Frontal cortex (tissue), 4 donors: ENCODE data around the gene TMED7. TPM values are rescaled to one million over a fixed set of nuclear protein-coding genes. Genes with fewer than 3 reads are reported as not detected.
"Not testable (repeated sequence)": the region's sequence is repeated elsewhere in the genome, so short reads cannot be mapped to it uniquely, and the experiment has no call there.

ENCODE experiments used
- DNase-seq, 2 donors: peaks; one replicate each; pipeline ENCODE4 v3.0.0; 2012; ENCODE audit warnings: low spot score in 2 of 2
- FAIRE-seq: peaks from 2 replicates; lab custom pipeline; 2012; peaks lifted over from hg19 to GRCh38; lab: Jason Lieb, UNC
- total RNA-seq: library from RNA; depleted of rRNA; stranded (reverse); fragments of >200 nt; gene quantifications from one replicate; pipeline ENCODE4 v1.2.3, GENCODE V29; 2014
- donor health status: control.
- donor health status: control.
- donor health status: control.

The TMED7 gene
- 109 TPM for total RNA-seq

DNA sequence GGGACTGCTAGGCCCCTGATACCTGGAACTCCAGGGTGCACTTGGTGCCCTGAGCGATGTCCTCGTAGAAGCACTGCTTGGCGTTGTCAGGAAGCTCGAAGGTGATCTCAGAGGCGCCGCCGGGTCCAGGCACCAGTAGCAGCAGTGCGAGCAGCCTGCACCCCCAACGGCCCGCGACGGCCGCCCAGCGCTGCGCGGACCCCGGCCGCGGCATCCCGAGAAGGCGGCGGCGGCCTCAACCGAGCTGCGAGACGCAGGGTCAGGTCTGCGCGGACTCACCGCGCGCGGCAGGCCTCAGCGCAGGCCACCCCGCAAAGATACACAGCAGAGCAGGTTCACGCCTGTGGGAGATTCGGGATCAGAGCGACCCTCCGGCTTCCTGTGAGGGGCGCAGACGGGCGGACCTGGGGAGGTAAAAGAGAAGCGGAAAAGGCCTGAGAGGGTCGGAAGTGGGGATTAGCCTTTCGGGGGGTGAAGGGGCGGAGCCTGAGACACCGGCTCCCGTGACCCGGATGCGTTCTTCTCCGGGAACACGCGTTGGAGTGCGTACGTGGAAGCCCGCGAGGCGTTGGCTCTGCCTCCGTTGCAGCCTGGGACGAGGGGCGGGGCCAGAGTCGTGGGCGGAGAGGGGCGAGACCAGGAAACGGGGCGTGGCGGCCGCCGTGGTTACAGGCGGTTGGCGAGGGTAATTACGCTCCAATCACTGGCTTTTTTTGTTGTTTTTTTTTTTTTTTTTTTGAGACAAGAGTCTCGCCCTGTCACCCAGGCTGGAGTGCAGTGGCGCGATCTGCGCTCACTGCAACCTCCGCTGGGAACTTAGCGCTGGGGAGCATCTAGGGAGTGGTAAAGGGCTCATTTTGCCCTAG is at the start of gene TMED7:
Gene TMED7 (minus strand): TSS at position 458 of the 866 bp plus-strand sequence. CDS start 244 bp downstream, at position 214.
- peak; percentile 39 for FAIRE-seq

DNA sequence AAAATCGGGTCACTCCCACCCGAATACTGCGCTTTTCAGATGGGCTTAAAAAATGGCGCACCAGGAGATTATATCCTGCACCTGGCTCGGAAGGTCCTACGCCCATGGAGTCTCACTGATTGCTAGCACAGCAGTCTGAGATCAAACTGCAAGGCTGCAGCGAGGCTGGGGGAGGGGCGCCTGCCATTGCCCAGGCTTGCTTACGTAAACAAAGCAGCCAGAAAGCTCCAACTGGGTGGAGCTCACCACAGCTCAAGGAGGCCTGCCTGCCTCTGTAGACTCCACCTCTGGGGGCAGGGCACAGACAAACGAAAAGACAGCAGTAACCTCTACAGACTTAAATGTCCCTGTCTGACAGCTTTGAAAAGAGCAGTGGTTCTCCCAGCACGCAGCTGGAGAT is 48.9 kb upstream of the TMED7 start:
- DNase-seq, FAIRE-seq: not testable (repeated sequence)

More for the DNA sequence above, at the start of gene TMED7:
- peak; percentile 94 for DNase-seq

DNA sequence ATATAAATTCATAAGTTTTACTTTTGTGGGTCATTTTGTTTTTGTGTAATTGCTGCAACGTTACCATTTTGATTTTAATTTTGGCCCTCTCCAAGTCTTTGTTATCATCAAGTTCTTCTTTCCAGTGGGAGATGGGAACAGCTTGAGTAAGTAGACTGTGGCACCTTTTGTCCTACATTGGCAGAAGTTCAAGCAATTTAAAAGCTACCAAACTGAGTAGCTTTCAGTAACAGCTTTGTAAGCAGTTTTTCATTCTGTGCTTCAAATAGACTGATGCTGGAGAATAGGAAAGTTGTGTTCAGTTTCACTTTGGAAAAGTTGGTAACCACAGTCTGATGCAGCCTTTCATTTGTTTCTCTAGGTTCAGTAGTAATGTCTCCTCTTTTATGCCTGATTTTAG is 47.8 kb upstream of the TMED7 start:
- no peak for FAIRE-seq
- DNase-seq = no peak

DNA sequence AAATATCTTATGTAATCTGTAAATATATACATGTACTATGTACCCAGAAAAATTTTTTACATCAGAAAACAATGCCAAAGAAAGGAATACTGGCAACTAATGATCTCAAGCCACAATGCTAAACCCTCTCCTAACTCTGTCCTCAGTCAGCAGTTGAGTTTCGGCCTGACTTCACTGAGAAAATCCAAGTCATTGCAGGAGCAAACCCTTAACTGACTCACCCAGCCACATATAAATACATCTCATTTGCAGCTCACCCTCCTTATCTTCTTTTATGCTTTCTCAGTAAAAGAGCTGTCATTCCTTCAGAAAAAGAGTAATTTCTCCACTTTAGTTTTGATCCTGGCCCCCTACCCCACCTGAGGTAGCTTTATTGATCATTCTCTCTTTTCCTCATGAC is 46.1 kb upstream of the TMED7 start:
- FAIRE-seq (no peak), DNase-seq (no peak)

DNA sequence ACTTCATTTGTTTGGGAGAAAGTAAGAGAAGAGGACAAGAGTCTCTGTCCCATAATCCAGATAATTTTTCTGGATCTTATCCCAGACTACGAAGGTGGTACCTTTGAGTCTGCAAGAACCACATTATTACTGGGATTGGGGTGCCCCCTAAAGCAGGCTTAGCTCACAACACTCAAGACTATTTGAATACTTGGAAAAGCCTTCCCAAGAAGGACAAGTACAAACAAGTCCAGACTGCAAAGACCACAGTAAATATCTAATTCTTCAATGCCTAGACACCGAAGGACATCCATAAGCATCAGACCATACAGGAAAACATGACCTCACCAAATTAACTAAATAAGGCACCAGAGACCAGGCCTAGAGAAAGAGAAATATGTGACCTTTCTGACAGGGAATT is 40.2 kb upstream of the TMED7 start:
- DNase-seq (no peak), FAIRE-seq (no peak)

DNA sequence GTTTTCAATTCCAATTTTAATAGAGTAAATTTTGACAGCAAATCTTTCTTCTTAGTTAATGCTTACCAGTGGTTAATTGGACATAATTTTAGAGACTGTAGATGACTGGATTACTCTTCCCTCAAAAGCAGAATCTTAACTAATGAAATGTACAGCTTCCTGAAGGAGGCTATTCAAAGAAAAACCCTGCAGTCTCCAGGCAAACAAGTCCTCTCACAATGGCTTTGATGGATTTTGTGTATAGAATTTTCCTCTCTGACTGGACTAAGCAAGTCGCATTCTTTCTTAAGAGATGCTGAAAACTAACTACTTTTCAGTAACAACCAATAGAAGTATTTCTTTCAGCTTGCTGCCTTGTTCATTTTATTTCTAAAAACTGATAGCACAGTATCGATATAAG is 35.7 kb upstream of the TMED7 start:
- FAIRE-seq = no peak
- no peak for DNase-seq

DNA sequence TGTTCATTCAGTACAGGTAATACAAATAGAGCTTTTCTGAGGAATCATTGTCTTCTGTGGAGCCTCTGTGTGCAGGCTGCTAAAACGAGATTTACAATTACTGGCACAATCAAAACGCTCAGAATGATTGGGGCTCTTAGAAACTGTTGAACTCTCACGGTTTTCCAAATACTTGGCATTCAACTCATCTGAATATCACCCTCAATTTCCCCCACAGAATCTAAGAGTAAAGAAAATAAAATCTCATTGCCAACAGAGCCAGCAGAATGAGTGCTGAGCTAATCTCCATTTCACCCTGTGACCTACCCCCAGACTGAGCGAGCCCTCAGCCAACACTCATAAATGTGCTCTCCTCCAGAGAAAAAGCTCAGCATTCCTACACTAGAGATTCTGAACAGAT is 35.3 kb upstream of the TMED7 start:
- DNase-seq (no peak), FAIRE-seq (no peak)

DNA sequence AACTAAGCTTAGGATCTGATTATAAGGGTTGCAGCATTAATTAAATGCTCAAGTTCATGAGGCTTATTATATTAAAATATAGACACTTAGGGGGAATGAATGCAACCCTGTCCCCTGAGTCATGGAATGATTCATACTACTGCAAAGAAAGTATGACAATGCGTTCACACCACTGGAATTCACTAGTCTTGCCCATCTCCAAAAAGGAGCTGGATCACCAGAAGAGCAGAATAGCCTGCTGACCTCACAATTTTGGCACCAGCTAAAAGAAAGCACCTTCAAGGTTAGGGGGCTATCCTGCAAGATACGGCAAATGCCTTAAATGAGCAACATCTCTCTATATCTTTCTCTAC is 32.0 kb upstream of the TMED7 start:
- DNase-seq (no peak), FAIRE-seq (no peak)

DNA sequence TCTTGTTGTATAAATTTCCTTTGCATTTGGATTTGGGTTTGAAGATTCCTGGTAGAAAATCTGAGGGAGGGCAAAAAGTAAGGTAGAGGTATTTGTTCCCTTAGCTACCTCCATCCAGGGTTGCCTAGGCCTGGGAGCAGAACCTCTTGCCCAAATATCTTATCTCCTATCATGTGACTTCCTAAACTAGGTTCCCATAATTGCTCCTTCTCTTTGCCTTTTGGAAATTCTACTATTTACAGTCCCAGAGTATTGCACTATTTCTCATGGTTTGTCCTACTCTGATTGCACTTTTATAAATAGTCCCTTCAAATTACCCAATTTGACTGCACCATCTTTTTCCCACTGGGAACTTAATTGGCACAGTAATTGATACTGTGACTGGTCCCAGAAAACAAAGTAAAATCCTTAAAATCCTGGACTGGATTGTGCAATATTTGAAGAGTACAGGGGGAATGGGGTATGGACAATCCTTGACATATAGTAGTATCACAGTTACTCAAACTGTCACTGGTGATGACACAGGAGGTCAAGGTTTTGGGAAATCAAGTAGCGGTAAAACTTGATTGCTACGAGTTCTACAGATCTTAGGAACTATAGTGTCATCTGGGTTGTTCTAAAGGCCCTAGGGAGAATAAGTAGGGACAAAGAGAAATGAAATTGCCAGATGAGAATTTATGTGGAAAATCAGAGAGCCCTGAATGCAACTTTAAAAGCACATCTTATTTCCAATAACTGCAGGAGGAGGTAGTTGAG is 31.5 kb upstream of the TMED7 start:
- DNase-seq = no peak
- no peak for FAIRE-seq

DNA sequence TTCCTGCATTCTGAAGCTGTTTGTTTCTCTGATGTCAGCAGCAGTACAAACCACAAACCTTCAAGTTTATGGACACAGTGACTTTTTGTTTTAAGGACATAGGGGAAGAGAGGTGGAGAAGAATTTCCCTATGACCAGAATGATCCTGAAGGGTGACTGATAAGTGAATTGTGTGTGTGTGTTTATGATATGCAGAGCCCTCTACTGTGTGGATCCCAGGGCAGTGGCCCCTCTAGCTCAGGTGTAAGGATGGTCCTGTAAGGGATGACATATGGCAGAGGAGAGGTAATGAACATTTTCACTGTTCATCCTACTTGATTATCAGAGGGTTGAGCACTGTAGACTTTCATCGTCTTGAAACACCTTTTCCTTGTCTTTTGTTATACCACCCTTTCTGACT is 30.6 kb upstream of the TMED7 start:
- DNase-seq (no peak), FAIRE-seq (no peak)

DNA sequence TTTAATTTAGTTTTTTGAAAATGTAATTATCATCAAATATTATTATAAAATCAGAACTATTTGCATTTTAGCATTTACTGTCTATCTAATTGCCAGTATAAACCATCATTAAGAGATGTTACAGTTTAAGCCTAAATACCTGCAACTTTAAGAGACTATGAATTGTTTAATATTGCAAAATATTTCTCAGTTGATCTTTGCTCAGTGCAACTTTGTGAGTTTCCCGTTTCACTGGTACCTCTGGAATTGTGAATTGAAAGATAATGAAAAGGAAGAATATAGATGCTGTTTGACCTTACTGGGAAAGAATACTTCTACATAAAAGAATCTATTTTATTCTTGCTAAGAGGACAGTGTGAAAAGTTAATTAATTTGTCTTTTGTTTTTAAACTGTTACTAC is 30.2 kb upstream of the TMED7 start:
- FAIRE-seq (no peak), DNase-seq (no peak)

DNA sequence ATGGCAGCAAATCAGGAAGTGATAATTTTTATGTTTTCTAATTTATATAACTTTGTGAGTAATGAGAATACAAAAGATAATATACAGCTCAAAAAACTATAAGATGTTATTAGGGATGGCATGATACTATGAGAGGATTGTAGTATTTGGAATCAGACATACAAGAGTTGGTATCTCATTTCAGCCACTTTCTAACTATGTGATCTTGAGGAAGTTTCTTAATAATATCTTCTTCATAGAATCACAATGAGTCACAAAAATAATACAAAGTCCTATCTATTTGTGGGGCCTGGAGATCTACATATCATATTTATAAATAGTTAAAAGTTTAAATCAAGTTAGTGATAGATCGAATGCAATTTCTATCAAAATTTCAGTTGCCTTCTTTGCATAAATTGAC is 23.7 kb upstream of the TMED7 start:
- FAIRE-seq (no peak), DNase-seq (no peak)

DNA sequence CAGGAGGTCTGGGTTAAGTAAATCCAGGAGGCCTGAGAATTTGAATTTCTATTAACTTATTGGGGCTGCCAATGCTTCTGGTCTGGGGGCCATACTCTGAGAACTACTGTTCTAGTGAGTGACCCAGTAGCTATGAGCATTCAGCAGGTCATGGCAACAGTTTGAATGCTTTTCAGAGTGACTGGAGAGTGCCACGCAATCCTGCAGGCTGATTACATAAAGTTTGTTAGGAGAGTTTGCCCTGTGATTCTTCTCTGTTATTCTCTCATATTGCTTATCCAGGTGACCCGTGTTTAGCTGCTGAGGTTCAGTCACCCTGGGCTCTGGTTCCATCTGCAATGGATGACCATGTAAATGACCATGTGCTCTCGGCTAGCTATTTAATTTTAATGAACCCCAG is 22.2 kb upstream of the TMED7 start:
- no peak for FAIRE-seq

DNA sequence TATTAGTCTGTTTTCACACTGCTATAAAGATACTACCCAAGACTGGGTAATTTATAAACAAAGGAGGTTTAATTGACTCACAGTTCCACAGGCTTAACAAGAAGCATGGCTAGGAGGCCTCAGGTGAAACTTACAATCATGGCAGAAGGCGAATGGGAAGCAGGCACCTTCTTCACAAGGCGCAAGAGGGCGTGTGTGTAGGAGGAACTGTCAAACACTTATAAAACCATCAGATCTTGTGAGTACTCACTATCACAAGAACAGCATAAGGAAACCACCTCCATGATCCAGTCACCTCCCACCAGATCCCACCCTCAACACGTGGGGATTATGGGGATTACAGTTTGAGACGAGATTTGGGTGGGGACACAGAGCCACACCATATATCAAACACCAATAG is 19.6 kb upstream of the TMED7 start:
- not testable (repeated sequence) for DNase-seq, FAIRE-seq

More for the DNA sequence above, 22.2 kb upstream of the TMED7 start:
- DNase-seq = no peak

DNA sequence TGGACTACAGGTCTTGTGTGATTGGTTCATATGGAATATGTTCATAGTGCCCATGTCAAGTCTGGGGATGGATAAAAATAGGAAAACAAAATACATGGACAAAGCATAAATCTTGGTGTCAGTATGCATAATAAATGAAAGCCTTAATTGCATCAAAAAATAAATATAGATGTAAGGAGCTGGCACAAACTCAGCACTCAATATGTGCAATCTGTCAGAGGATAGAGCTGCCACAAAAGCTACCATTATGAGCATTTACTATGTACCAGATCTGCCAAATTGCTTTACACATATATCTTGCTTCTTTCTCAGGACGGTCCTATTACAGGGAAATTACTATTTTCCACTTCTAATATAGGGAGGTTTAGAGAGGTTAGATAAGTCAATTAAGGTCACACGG is 18.2 kb upstream of the TMED7 start:
- no peak for DNase-seq
- FAIRE-seq = no peak

DNA sequence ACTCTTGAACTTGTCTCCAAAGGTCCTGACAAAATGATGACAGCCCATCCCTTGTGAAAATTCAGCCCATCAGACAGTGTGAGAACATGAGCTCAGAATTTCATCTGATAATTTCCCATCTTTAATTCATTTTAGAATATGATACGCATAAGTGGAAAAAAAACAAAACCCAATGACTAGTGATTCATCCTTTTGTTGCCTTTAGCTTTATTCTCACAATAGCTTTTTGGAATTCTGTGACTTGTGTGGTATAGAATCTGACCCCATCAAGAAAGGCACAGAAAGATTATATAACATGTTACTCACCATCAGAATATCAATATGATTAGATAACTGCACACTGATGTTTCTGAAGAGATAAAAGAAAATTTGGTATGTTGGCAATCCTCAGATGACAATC is 16.1 kb upstream of the TMED7 start:
- DNase-seq (no peak), FAIRE-seq (no peak)

DNA sequence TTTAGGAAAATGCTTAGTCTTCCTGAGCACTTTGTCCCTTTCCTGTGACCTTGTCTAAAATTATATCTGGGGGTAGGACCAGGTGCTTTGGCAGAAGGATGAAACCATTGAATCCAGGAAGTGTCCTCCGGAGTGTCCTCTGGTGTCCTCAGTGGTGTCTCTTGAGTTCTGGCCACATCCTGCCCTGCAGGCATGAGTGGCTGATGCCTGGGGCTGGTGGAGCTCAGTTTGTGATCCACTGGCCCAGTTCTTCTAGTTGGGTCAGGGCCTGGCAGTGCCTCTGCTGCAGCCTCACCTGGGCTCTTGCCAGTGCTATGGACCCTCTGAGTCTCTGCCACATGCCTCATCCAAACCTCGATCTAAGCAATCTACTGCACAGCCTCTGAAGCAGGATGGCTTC is 14.4 kb upstream of the TMED7 start:
- no peak for DNase-seq
- FAIRE-seq = no peak

DNA sequence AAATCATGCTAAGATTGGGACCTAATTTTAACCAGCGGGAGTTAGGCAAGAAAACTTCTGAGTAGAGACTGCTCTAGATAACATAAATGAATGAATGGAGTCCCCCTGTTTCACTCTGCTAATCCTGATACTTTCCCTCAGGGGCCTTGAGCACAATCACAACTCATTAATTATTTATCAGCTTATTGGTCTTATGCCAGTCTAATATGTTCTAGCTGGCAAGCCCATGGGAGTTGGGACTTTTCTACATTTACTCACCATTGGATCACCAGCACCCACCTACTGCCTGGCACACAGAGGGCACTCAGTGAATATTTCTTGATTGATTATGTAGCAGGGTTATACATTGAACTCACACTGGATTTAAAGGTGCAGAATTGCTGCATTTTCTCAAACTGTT is 13.5 kb upstream of the TMED7 start:
- FAIRE-seq = no peak
- DNase-seq = no peak

DNA sequence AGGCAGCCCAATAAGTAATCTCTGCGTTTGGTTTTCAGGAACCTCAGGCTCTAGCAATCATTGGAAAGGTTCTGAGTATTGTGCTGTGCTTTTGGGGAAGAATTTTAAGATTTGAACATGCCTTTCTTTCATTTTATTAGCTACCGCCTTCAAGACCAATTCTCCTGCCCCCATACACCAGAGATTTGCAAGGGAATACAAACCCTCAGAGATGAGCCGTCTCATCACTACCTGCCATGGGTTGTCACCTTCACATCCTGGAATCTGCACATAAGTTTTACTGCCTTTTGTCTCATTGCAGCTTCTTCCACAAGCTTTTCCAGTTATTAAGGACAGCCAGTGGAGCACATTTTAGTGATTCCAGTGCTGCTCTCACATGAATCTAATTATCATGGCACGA is 11.7 kb upstream of the TMED7 start:
- no peak for FAIRE-seq
- DNase-seq = no peak

DNA sequence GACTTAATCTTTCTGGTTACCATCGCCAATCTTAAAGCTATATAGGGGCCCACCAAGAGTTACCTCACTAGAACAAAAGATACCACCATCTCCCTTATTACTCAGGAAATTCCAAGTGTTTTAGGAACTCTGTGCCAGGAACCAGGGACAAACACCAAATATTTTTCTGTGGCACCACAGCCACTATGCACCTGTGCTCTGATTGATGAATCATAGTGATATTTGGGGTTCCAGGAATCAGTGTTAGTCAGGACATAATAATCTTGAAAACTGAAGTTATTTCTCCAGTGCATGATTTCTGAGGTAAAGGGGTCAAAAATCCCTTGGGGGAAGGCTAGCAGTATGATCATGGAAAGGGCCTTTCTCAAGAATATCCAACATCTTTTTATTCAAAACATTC is 10.2 kb upstream of the TMED7 start:
- FAIRE-seq (no peak), DNase-seq (no peak)

DNA sequence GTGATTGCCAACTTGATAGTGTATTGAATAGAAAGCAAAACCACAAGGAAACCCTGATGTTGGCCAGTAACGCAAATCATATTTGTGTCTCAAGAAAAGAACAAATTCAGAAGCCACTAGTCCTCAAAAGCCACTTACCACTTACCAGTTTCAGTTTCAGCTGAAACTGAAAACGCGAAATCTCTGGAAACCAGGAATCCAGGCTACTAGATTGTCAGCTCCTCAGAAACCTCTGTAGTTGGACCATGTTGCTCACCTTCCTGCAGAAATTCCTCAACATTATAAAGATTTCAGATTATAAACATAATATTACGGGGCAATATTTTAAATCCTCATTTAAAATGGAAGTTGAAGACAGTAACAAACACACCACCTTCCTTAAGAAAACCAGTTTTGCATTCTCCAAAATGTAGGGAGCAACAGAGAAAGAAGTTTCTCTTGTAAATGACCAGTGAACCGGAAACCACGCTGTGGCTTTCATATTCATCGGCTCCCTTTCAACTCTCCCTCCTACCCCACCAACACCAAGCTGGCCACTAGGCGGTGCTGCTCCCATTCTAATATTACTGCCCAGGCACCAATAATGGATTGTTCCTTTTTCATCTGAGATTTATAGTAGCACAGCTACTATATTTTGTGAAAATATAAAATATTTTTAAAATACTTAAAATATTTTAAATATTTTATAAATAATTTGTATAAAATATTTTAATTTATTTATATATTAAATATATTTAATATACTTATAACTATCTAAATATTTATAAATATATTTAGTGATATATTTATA is 8.7 kb upstream of the TMED7 start:
- FAIRE-seq (peak; percentile 99), DNase-seq (peak; percentile 61 to 67)
